Right cardiac atrium (tissue), 5 donors: Measurements from ENCODE around the gene PKNOX2. TPM values are rescaled to one million over a fixed set of nuclear protein-coding genes. Genes with fewer than 3 reads are reported as not detected.

Source experiments
- ATAC-seq, 2 donors: fragments of 200-7000 bp; cut with Tn5 transposase; one replicate each; pipeline versions ENCODE4 v1.8.0 to v1.9.1; 2020; ENCODE audit warnings: moderate library complexity in 2 of 2, mild to moderate bottlenecking in 1 of 2
- DNase-seq, 3 donors: peaks; one replicate each; pipeline ENCODE4 v3.0.0-alpha.2; 2020
- H3K27ac ChIP-seq: one replicate; pipeline ENCODE4 v1.5.1; 2013; ENCODE audit warnings: mild to moderate bottlenecking, low read length, control low read depth, moderate library complexity
- H3K27me3 ChIP-seq: one replicate; pipeline ENCODE4 v1.6.1; 2013; ENCODE audit not compliant: control insufficient read depth, insufficient read depth
- H3K4me1 ChIP-seq: one replicate; pipeline ENCODE4 v1.6.1; 2013; ENCODE audit warnings: low read length; ENCODE audit not compliant: control insufficient read depth, insufficient read depth
- H3K4me3 ChIP-seq: one replicate; pipeline ENCODE4 v1.5.1; 2013; ENCODE audit warnings: low read length, control low read depth
- H3K9me3 ChIP-seq: one replicate; pipeline ENCODE4 v1.6.1; 2013; ENCODE audit warnings: low read length; ENCODE audit not compliant: control insufficient read depth
- WGBS: extraction: QIAGEN DNeasy Blood & Tissue Kit; methylation state at CpG from one replicate; pipeline ENCODE4 v1.1.7; 2013; 5-methylcytosine and 5-hydroxymethylcytosine counted together
- intact Hi-C, 4 donors: fragments of 100-400 bp; cut with DNase I; formaldehyde crosslinking; loops; one replicate each; pipeline versions ENCODE4 v1.11.0 to v1.14.0; 2022 to 2023
- polyA plus RNA-seq: library from polyadenylated mRNA; stranded (reverse); fragments of 200-250 nt; gene quantifications from one replicate; pipeline ENCODE4 v1.2.3, GENCODE V29; 2013
- total RNA-seq, 4 donors: library from RNA; stranded (reverse); fragmentation: NEBNext Ultra II Directional; extraction: Animal tissue kit (Norgen Biotek cat#: 25700); gene quantifications; one replicate each; pipeline ENCODE4 v1.2.1, GENCODE V29; 2021
- donor health status: healthy with polysubstance abuse.
- donor health status: DM: no; HTN: yes; CAD: no.
- donor health status: DM: no; HTN: no; CAD: no.
- donor health status: DM: no; HTN: yes; CAD: no; lungs with severe emphysema.
- donor health status: DM: yes; HTN: yes; CAD: no.

PKNOX2 gene
- total and polyA plus RNA-seq, 5 donors = 8.1 to 20.2 (median 17.6) TPM

DNA sequence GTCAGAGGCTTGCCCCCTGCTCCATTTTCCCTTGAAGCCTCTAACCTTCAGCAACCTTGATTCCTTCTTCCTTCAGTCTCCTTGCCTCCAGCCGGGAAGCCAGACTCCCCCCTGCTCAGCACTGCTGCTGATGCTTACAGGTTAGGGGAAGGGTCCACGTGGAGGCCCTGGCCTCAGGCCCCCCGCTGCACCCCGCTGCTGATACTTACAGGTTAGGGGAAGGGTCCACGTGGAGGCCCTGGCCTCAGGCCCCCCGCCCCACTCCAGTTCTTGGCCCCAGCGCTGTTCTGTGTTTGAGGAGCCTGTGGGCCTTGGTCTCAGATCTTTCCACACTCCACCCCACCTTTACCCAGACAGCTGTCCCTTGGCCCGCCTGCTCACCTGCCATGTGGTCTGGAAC is 25.6 kb upstream of the PKNOX2 start:
- no peaks in the 10 kb centered on the region for H3K4me1 ChIP-seq
- 91% methylated on average over 8 of the region's 8 CpGs for WGBS
- H3K27ac ChIP-seq = no peak overlapping the region
- H3K4me3 ChIP-seq = no peak overlapping the region
- intact Hi-C loops = no loop called here
- DNase-seq (no peak), ATAC-seq (peak in 1 of 2 donors; percentile 34)
- H3K27me3 ChIP-seq = no peaks in the 10 kb centered on the region
- H3K9me3 ChIP-seq = no peaks in the 10 kb centered on the region

GRCh38 chr11:125139778-125140177 is 24.8 kb upstream of the PKNOX2 start:
- Histone ChIP-seq H3K27me3 (no peaks in the 10 kb centered on the region), H3K27ac (no peak overlapping the region), H3K4me1 (no peaks in the 10 kb centered on the region), H3K4me3 (no peak overlapping the region), H3K9me3 (no peaks in the 10 kb centered on the region)
- intact Hi-C loops = loop anchor here in 3 of 4 donors (5.0 to 10.0 kb wide), 3 partner anchors 45 to 265 kb away; no protein-coding TSS in a partner anchor
- no peak for DNase-seq
- WGBS = 53% methylated on average over 3 of the region's 3 CpGs
- ATAC-seq = no peak

DNA sequence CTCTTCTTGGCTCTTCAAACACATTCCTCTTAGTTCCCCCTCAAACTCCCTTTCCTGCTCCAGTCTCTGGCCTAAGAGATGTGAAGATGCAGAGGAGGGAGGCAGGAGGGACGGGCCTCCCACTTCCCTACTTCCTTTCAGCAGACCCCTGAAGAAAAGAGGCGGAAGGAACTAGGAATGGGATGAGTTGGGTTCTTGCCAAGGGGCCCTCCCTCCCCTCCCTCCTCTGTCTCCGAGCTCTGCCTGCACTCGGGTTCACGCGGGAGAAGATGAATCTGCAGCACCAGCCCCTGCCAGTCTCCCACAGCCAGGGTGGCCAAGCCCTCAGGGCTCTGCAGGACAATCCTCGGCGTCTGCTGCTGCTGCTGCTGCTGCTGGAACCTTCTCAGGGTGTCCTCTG is 24.3 kb upstream of the PKNOX2 start:
- no peaks in the 10 kb centered on the region for H3K4me1 ChIP-seq
- 32% methylated on average over 8 of the region's 8 CpGs for WGBS
- ATAC-seq (no peak), DNase-seq (no peak)
- intact Hi-C loops = loop anchor here in 3 of 4 donors (5.0 to 10.0 kb wide), 3 partner anchors 45 to 265 kb away; no protein-coding TSS in a partner anchor
- H3K27me3 ChIP-seq = no peaks in the 10 kb centered on the region
- no peaks in the 10 kb centered on the region for H3K9me3 ChIP-seq
- no peak overlapping the region for H3K4me3 ChIP-seq
- H3K27ac ChIP-seq = no peak overlapping the region

DNA sequence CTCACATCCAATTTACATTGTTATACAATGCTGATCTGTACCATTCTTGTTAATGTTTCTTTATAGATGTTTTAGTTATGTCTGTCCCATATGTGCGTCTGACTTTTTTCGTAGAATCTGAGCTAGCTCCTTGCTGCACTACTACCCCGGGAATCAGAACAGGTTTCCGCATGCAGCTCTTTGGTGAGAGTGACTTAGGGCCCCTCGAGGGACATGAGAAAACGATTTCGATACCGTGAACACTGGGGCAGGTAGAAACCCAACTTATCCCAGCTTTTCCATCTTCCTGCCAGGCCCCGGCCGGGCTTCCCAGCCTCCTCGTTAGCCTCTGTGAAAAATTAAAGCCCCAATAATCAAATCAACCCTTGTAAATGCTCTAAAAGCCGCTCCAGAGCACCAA is 23.4 kb upstream of the PKNOX2 start:
- intact Hi-C loops = loop anchor here in 3 of 4 donors (5.0 to 10.0 kb wide), 3 partner anchors 46 to 264 kb away; no protein-coding TSS in a partner anchor
- Histone ChIP-seq H3K27ac (no peak overlapping the region), H3K9me3 (no peaks in the 10 kb centered on the region), H3K4me3 (no peak overlapping the region), H3K4me1 (no peaks in the 10 kb centered on the region), H3K27me3 (no peaks in the 10 kb centered on the region)
- 60% methylated on average over 12 of the region's 12 CpGs for WGBS
- no peak for ATAC-seq
- DNase-seq = no peak

DNA sequence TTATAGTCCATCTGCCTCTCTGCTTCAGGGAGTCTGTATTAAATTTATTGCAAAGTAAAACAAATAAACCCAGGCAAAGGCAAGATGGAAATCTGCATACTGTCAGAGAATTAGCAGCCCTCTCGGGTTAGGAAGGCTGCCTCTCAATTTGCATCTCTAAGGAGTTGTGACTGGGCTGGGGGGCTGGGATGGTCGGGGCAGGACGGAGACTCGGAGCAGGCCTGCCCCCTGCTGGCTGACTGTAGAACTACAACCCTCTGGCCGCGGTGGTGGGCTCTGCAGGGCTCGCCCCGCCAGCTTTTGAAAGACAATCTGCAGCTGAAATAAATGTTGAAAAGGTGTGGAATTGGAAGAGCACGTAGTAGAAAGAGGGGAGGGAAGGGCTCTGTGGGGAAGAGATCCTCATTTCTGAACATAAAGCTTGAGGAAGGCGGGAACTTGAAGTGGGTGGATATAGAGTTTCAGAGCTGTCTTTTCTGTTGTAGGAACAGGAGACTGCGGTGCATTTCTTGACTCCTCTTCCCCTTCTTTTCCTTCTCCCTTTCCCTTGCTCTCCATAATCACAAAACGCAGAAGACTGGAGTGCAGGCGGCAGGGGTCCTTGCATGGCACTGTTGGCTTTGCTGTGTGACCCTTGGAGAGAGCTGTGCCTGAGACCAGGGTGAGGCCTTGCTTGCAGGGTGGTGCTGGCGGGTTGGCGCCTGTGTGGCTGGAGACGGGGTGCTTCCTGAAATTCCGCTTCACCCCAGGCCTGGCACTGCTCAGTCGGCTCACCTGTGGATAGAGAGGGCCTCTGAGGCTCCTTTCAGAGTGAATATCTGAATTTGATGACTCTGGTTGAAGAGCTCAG is 22.6 kb upstream of the PKNOX2 start:
- intact Hi-C loops = loop anchor here in 3 of 4 donors (5.0 to 10.0 kb wide), 3 partner anchors 47 to 263 kb away; no protein-coding TSS in a partner anchor
- peak; percentile 40 to 74 (median 70) for DNase-seq
- Histone ChIP-seq H3K4me3 (no peak overlapping the region), H3K4me1 (no peaks in the 10 kb centered on the region), H3K27ac (no peak overlapping the region), H3K27me3 (no peaks in the 10 kb centered on the region), H3K9me3 (no peaks in the 10 kb centered on the region)
- 41% methylated on average over 18 of the region's 18 CpGs for WGBS
- ATAC-seq = peak; percentile 70 to 85

DNA sequence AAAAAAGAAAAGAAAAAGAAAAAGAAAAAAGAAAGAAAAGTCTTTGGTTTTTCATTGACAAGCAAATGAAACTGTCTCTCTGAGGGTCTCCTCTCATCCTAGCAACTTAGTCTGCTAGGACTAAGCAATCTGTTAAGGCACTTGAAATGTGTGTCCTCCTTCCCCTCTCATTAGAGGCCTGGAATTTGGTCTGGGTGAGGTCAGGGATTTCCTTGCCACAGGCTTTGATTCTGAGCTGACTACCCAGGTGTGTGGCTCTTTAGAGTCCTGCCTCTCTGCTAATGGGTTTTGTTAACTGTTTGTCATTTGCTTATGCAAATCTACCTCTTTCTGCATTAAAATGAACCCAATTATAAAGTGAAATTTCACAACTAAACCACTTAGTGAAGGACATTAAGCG is 18.3 kb upstream of the PKNOX2 start:
- DNase-seq = no peak
- intact Hi-C loops = loop anchor here in 2 of 4 donors (10.0 kb wide), 2 partner anchors 51 to 259 kb away; no protein-coding TSS in a partner anchor
- no peak for ATAC-seq
- H3K4me3 ChIP-seq = no peak overlapping the region
- H3K27me3 ChIP-seq = no peaks in the 10 kb centered on the region
- WGBS = 90% methylated on average over 1 of the region's 1 CpG
- no peaks in the 10 kb centered on the region for H3K9me3 ChIP-seq
- H3K4me1 ChIP-seq = no peaks in the 10 kb centered on the region
- H3K27ac ChIP-seq = no peak overlapping the region

DNA sequence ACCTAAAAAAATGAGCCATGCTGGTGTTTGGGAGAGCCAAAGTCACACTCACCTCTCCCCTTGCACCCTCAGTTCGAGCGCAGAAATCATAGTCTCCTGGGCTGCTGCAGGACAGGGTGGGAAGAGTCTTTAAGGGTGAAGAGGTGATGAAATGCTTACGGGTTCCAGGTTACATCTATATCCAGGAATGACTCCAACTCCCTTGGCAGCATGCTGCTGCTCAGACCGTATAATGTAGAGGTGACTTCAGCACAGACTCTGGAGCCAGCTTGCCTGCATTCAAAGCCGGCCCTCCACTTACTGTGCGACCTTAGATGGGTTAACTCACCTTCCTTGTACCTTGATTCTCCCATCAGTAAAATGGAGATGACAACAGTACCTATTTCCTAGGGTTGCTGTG is 17.3 kb upstream of the PKNOX2 start:
- intact Hi-C loops = loop anchor here in 2 of 4 donors (10.0 kb wide), 2 partner anchors 52 to 258 kb away; no protein-coding TSS in a partner anchor
- Histone ChIP-seq H3K27me3 (no peaks in the 10 kb centered on the region), H3K4me3 (no peak overlapping the region), H3K9me3 (no peaks in the 10 kb centered on the region), H3K27ac (no peak overlapping the region), H3K4me1 (no peaks in the 10 kb centered on the region)
- no peak for DNase-seq
- WGBS = 78% methylated on average over 6 of the region's 6 CpGs
- no peak for ATAC-seq

DNA sequence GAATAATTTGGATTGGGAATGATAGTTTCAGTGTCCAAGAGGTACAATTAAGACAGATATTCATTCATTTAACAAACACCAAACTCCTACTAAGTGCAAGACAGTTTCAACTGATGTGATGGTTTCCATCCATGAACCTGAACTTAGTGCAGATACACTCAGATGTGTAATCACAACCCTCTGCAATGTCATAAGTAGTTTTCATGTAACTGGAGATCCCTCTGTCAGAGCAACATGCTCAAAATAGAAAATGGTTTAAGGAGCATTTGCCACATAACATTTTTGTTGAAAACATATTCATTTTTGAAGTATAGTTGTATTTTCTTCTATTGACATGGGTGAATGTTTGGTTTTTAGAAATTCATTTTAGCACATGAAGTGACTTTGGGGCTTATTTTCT is 16.5 kb upstream of the PKNOX2 start:
- Histone ChIP-seq H3K4me3 (no peak overlapping the region), H3K27ac (no peak overlapping the region), H3K9me3 (no peaks in the 10 kb centered on the region), H3K27me3 (no peaks in the 10 kb centered on the region), H3K4me1 (no peaks in the 10 kb centered on the region)
- intact Hi-C loops = loop anchor here in 2 of 4 donors (10.0 kb wide), 2 partner anchors 53 to 257 kb away; no protein-coding TSS in a partner anchor
- DNase-seq (no peak), ATAC-seq (no peak)

- H3K27me3 ChIP-seq = no peaks in the 10 kb centered on the region
- no peaks in the 10 kb centered on the region for H3K9me3 ChIP-seq
- ATAC-seq (no peak), DNase-seq (no peak)
- no peaks in the 10 kb centered on the region for H3K4me1 ChIP-seq
- no peak overlapping the region for H3K4me3 ChIP-seq
- intact Hi-C loops = loop anchor here in 2 of 4 donors (10.0 kb wide), 2 partner anchors 54 to 256 kb away; no protein-coding TSS in a partner anchor
- 74% methylated on average over 5 of the region's 5 CpGs for WGBS
- no peak overlapping the region for H3K27ac ChIP-seq
Observed at GRCh38 chr11:125148743-125149142, 15.8 kb upstream of the PKNOX2 start.

- Histone ChIP-seq H3K4me1 (no peaks in the 10 kb centered on the region), H3K27me3 (no peaks in the 10 kb centered on the region), H3K4me3 (no peak overlapping the region), H3K27ac (no peak overlapping the region), H3K9me3 (no peaks in the 10 kb centered on the region)
- 87% methylated on average over 2 of the region's 2 CpGs for WGBS
- intact Hi-C loops = no loop called here
- DNase-seq (no peak), ATAC-seq (no peak)
Observed at GRCh38 chr11:125153837-125154236, 10.7 kb upstream of the PKNOX2 start.

GRCh38 chr11:125154378-125155099 is 10.0 kb upstream of the PKNOX2 start:
- intact Hi-C loops = no loop called here
- WGBS = 65% methylated on average over 7 of the region's 7 CpGs

More at GRCh38 chr11:125154378-125155099, 10.0 kb upstream of the PKNOX2 start:
- ATAC-seq (no peak), DNase-seq (no peak)
- H3K9me3 ChIP-seq = no peaks in the 10 kb centered on the region
- H3K27ac ChIP-seq = no peak overlapping the region
- no peaks in the 10 kb centered on the region for H3K27me3 ChIP-seq
- H3K4me3 ChIP-seq = no peak overlapping the region
- no peaks in the 10 kb centered on the region for H3K4me1 ChIP-seq
